MM.1S (cell line): ENCODE measurements around the gene ADAP1.
"Not testable (repeated sequence)": the region's sequence is repeated elsewhere in the genome, so short reads cannot be mapped to it uniquely, and the experiment has no call there.

ENCODE experiments used
- CTCF ChIP-seq: fragments of 300-600 bp; sonication (generic); IDR thresholded peaks from 2 replicates; pipeline ENCODE4 v1.5.1; 2016; ENCODE audit warnings: antibody characterized with exemption, low read length, mixed read lengths
- EZH2 ChIP-seq: fragments of 300-600 bp; sonication (generic); optimal IDR thresholded peaks from 2 replicates; pipeline ENCODE3; 2017; ENCODE audit warnings: low read depth, mild to moderate bottlenecking, antibody characterized with exemption, low read length, mixed read lengths
- EZH2phosphoT487 ChIP-seq: fragments of 300-600 bp; sonication (generic); IDR thresholded peaks from 2 replicates; pipeline ENCODE4 v1.6.1; 2018; ENCODE audit warnings: antibody characterized with exemption, low read length

GRCh38 chr7:924042-924441, 30.4 kb downstream of the ADAP1 start:
- not testable (repeated sequence) for TF ChIP-seq CTCF, EZH2phosphoT487, EZH2
